Measurements from ENCODE around the gene TTLL6. TPM values are rescaled to one million over a fixed set of nuclear protein-coding genes. Genes with fewer than 3 reads are reported as not detected.

The TTLL6 gene
- total RNA-seq, 2 experiments from 2014 or later = not detected

DNA sequence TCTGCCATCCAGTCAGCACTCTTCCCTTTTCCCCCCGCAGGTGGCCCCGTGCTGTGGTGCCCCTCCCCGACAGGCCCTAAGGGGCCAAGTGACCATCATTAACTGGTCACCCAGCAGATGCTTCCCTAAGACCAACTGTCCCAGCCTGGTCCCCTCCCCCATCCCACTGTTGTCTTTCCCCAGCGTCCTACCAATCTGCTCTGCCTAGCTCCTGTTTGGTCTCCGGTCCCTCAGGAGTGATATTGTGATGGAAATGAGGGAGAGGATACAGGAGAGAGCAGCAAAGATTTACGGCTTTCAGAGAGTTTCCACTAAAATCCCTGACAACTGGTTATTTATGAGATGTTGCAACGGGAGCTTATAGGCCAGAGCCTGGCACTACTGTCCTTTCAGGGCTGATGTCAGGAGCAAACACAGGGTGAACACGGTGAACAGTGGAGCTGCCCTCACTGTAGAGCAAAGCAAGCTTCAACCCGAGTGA is 1.4 kb upstream of the TTLL6 start:
- no peak for ATAC-seq
- intact Hi-C loops (cut with micrococcal nuclease) = no loop called here

DNA sequence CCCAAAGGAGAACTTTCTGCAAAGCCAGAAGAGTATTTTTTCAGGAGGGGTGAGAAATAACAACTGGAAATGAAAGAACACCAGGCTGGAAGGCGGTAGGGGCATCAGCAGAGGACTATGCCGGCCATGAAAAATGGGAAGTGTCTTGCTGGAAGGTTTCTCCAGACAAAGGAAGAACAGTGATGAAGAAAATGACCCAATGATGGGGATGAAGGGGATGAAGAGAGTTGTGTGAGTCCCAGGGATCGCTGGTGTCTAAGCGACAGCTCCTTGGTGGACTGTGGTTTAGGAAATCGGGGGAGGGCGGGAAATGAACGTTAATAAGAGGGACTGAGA is 623 bp downstream of the TTLL6 start:
- DNase-seq = no peak
- POLR2A ChIA-PET = interaction anchor here (0.8 kb wide), 1 partner anchor 62 kb away, joined by 3 read pairs; no protein-coding TSS in a partner anchor
- H3K27ac Mint-ChIP-seq = no peak overlapping the region
- TF ChIP-seq, protein P1, sequence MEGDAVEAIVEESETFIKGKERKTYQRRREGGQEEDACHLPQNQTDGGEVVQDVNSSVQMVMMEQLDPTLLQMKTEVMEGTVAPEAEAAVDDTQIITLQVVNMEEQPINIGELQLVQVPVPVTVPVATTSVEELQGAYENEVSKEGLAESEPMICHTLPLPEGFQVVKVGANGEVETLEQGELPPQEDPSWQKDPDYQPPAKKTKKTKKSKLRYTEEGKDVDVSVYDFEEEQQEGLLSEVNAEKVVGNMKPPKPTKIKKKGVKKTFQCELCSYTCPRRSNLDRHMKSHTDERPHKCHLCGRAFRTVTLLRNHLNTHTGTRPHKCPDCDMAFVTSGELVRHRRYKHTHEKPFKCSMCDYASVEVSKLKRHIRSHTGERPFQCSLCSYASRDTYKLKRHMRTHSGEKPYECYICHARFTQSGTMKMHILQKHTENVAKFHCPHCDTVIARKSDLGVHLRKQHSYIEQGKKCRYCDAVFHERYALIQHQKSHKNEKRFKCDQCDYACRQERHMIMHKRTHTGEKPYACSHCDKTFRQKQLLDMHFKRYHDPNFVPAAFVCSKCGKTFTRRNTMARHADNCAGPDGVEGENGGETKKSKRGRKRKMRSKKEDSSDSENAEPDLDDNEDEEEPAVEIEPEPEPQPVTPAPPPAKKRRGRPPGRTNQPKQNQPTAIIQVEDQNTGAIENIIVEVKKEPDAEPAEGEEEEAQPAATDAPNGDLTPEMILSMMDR (IDR thresholded peaks at IDR 0.05) = no peak
- no peak for ATAC-seq
- H3K4me1 Mint-ChIP-seq (ENCODE audit: low read depth) = peaks cover 18% of the 10 kb centered on the region
- CTCF ChIA-PET = interaction anchor here (0.6 to 18.1 kb wide), 14 partner anchors 12 to 219 kb away, joined by 3 to 614 read pairs (median 6); no protein-coding TSS in a partner anchor
- intact Hi-C loops (cut with micrococcal nuclease) = no loop called here
- H3K36me3 Mint-ChIP-seq (ENCODE audit: low read depth) = no peaks in the 10 kb centered on the region
- peaks cover 46% of the 10 kb centered on the region for H3K27me3 Mint-ChIP-seq
- H3K9me3 Mint-ChIP-seq = no peaks in the 10 kb centered on the region
- H3K4me3 Mint-ChIP-seq = peak overlapping the region; percentile 63

More for the DNA sequence above, 1.4 kb upstream of the TTLL6 start:
- ChIA-PET CTCF (interaction anchor here (0.9 to 18.1 kb wide), 4 partner anchors 14 to 214 kb away, joined by 3 to 614 read pairs (median 27); no protein-coding TSS in a partner anchor), POLR2A (no interaction called here)
- no peak overlapping the region for H3K27ac Mint-ChIP-seq
- peaks cover 49% of the 10 kb centered on the region for H3K27me3 Mint-ChIP-seq
- H3K9me3 Mint-ChIP-seq = no peaks in the 10 kb centered on the region
- TF ChIP-seq, protein P1 (IDR thresholded peaks at IDR 0.05) = no peak
- no peak overlapping the region for H3K4me3 Mint-ChIP-seq
- no peaks in the 10 kb centered on the region for H3K36me3 Mint-ChIP-seq (ENCODE audit: low read depth)
- no peak for DNase-seq
- peaks cover 18% of the 10 kb centered on the region for H3K4me1 Mint-ChIP-seq (ENCODE audit: low read depth)

DNA sequence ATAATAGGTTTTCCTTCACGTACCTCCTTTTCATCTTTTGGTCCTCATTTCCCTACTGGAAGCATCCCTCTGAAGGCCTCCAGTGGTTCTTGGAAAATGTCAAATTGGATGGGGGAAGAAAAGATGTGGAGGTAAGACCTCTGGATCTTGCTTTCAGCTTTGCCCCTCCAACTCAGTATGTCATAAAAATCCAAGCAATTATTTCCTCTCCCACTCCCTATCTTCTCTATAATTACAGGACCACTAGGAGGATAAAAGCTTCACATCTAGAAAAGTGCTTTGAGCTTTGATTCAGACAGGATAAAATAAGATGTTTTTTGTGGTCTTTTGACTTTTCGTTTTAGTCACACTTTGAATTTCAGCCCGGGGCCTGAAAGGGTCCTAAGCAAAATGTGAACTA is 1.7 kb downstream of the TTLL6 start:
- Mint-ChIP-seq H3K4me1 (ENCODE audit: low read depth) (peaks cover 18% of the 10 kb centered on the region), H3K4me3 (no peak overlapping the region), H3K27me3 (peaks cover 42% of the 10 kb centered on the region), H3K9me3 (no peaks in the 10 kb centered on the region), H3K36me3 (ENCODE audit: low read depth) (no peaks in the 10 kb centered on the region), H3K27ac (no peak overlapping the region)
- ChIA-PET CTCF (interaction anchor here (0.7 to 18.1 kb wide), 18 partner anchors 10 to 220 kb away, joined by 3 to 614 read pairs (median 6); no protein-coding TSS in a partner anchor), POLR2A (interaction anchor here (0.6 kb wide), 1 partner anchor 22 kb away, joined by 3 read pairs; no protein-coding TSS in a partner anchor)
- peak; percentile 16 for DNase-seq
- intact Hi-C loops (cut with micrococcal nuclease) = loop anchor here (2.0 kb wide), 1 partner anchor 63 kb away; no protein-coding TSS in a partner anchor
- no peak for ATAC-seq
- TF ChIP-seq, protein P1 (IDR thresholded peaks at IDR 0.05) = no peak

DNA sequence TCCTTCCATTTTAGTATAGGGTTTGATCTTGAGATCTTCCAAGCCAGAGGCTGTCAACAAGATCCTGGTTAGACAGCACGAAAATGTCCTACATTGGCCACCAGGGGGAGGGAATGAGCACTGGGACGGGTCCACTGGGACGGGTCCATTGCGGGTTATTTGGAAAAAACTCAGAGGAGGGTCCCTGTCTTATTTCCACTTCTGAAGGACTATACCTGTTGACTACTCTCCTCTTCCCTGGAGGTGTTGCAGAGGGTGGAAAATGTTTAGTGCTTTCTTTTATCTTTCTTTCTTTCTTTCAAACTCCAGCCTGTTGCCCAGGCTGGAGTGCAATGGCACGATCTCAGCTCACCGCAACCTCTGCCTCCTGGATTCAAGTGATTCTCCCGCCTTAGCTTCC is 2.5 kb downstream of the TTLL6 start:
- POLR2A ChIA-PET = no interaction called here
- H3K27ac Mint-ChIP-seq = no peak overlapping the region
- DNase-seq (peak; percentile 63), ATAC-seq (no peak)
- TF ChIP-seq, protein P1 (IDR thresholded peaks at IDR 0.05) = peak; percentile 75
- H3K27me3 Mint-ChIP-seq = peaks cover 38% of the 10 kb centered on the region
- no peaks in the 10 kb centered on the region for H3K36me3 Mint-ChIP-seq (ENCODE audit: low read depth)
- intact Hi-C loops (cut with micrococcal nuclease) = loop anchor here (2.0 kb wide), 1 partner anchor 64 kb away; no protein-coding TSS in a partner anchor
- H3K4me3 Mint-ChIP-seq = no peak overlapping the region
- H3K4me1 Mint-ChIP-seq (ENCODE audit: low read depth) = peaks cover 18% of the 10 kb centered on the region
- CTCF ChIA-PET = interaction anchor here (0.7 to 18.1 kb wide), 14 partner anchors 10 to 221 kb away, joined by 3 to 614 read pairs (median 6); no protein-coding TSS in a partner anchor
- H3K9me3 Mint-ChIP-seq = no peaks in the 10 kb centered on the region

GRCh38 chr17:48812001-48812400 is 5.0 kb downstream of the TTLL6 start:
- intact Hi-C loops (cut with micrococcal nuclease) = no loop called here
- H3K4me1 Mint-ChIP-seq (ENCODE audit: low read depth) = peaks cover 13% of the 10 kb centered on the region

More at GRCh38 chr17:48812001-48812400, 5.0 kb downstream of the TTLL6 start:
- H3K36me3 Mint-ChIP-seq (ENCODE audit: low read depth) = no peaks in the 10 kb centered on the region
- H3K9me3 Mint-ChIP-seq = no peaks in the 10 kb centered on the region
- peaks cover 21% of the 10 kb centered on the region for H3K27me3 Mint-ChIP-seq
- H3K4me3 Mint-ChIP-seq = no peak overlapping the region
- DNase-seq = no peak
- POLR2A ChIA-PET = no interaction called here
- ATAC-seq = no peak
- TF ChIP-seq, protein P1 (IDR thresholded peaks at IDR 0.05) = no peak
- CTCF ChIA-PET = interaction anchor here (0.8 to 18.1 kb wide), 12 partner anchors 8 to 221 kb away, joined by 3 to 614 read pairs (median 6); partner anchors contain the start of gene PRAC2
- H3K27ac Mint-ChIP-seq = no peak overlapping the region
